ENCODE results near the gene TAOK1.

DNA sequence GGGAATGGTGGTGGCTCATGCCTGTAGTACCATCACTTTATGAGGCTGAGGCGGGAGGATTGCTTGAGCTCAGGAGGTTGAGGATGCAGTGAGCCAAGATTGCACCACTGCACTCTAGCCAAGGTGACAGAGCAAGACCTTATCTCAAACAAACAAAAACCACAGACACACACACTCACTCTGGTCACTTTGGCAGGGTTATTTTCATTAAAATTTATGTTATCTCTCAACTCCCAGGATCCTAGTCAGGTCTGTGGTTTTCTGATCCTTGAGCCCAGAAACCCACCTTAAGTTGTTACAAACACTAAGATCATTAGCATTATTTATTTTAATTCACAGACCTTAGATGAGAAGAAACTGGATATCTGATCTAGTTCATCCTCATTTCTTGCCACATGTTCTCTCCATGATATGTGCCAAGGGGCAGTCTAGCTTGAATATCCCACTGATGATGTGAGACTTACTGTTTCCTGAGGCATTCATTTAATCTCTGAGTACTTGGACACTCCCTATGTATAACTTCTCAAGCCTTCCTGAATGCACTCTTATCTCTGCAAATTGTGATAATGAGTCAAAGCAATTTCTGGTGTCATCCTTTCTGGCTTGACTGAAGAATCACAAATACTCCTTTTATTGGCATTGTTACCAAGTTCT, 167.0 kb downstream of the TAOK1 start:
- TF ChIP-seq CTCF (IDR thresholded peaks at IDR 0.05), result no peak
- TF ChIP-seq BHLHE40 (IDR thresholded peaks at IDR 0.05; ENCODE audit: low read depth, low read length), result no peak
- no peak for TF ChIP-seq MAX (IDR thresholded peaks at IDR 0.05)
- TF ChIP-seq, protein P1, sequence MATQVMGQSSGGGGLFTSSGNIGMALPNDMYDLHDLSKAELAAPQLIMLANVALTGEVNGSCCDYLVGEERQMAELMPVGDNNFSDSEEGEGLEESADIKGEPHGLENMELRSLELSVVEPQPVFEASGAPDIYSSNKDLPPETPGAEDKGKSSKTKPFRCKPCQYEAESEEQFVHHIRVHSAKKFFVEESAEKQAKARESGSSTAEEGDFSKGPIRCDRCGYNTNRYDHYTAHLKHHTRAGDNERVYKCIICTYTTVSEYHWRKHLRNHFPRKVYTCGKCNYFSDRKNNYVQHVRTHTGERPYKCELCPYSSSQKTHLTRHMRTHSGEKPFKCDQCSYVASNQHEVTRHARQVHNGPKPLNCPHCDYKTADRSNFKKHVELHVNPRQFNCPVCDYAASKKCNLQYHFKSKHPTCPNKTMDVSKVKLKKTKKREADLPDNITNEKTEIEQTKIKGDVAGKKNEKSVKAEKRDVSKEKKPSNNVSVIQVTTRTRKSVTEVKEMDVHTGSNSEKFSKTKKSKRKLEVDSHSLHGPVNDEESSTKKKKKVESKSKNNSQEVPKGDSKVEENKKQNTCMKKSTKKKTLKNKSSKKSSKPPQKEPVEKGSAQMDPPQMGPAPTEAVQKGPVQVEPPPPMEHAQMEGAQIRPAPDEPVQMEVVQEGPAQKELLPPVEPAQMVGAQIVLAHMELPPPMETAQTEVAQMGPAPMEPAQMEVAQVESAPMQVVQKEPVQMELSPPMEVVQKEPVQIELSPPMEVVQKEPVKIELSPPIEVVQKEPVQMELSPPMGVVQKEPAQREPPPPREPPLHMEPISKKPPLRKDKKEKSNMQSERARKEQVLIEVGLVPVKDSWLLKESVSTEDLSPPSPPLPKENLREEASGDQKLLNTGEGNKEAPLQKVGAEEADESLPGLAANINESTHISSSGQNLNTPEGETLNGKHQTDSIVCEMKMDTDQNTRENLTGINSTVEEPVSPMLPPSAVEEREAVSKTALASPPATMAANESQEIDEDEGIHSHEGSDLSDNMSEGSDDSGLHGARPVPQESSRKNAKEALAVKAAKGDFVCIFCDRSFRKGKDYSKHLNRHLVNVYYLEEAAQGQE (IDR thresholded peaks at IDR 0.05), result no peak
- TF ChIP-seq CEBPB (IDR thresholded peaks at IDR 0.05), result no peak
- no peak for TF ChIP-seq ZNF302 (CRISPR knock-in tag; IDR thresholded peaks at IDR 0.05)
- TF ChIP-seq EP300 (IDR thresholded peaks at IDR 0.05), result no peak
- TF ChIP-seq MYC (IDR thresholded peaks at IDR 0.05; ENCODE audit: borderline replicate concordance, low read length), result no peak
- TF ChIP-seq RFX5 (IDR thresholded peaks at IDR 0.05), result no peak
- no peak for TF ChIP-seq POLR2AphosphoS2 (conservative IDR thresholded peaks at IDR 0.05; ENCODE audit: low read length)
- TF ChIP-seq POLR2A (IDR thresholded peaks at IDR 0.05; ENCODE audit: low read length), result no peak
- TF ChIP-seq USF2 (IDR thresholded peaks at IDR 0.05), result no peak
- TF ChIP-seq RARB (CRISPR knock-in tag; IDR thresholded peaks at IDR 0.05), result no peak
- no peak for TF ChIP-seq MAFK (IDR thresholded peaks at IDR 0.05; ENCODE audit: partially characterized antibody)
